Smooth muscle cell (in vitro differentiated cells): ENCODE results near the gene ADAMTSL5. TPM values are rescaled to one million over a fixed set of nuclear protein-coding genes. Genes with fewer than 3 reads are reported as not detected.

Experiments
- DNase-seq: peaks from one replicate; lab custom pipeline; 2025; ENCODE audit not compliant: unreplicated experiment; lab: John Stamatoyannopoulos, UW
- H2AFZ ChIP-seq: fragments of 200-600 bp; sonication (generic); 2 replicates; pipeline ENCODE4 v1.6.0; 2016; ENCODE audit warnings: antibody characterized with exemption, low read depth, mild to moderate bottlenecking
- H3F3A ChIP-seq: fragments of 200-600 bp; sonication (generic); 2 replicates; pipeline ENCODE4 v1.6.0; 2017; ENCODE audit warnings: antibody characterized with exemption, low read depth
- H3K27ac ChIP-seq: fragments of 200-600 bp; sonication (generic); 2 replicates; pipeline ENCODE4 v1.5.1; 2016; ENCODE audit warnings: low read depth, mild to moderate bottlenecking
- H3K27me3 ChIP-seq: fragments of 200-600 bp; sonication (generic); 2 replicates; pipeline ENCODE4 v1.6.1; 2016; ENCODE audit warnings: low read depth, mild to moderate bottlenecking
- H3K36me3 ChIP-seq: fragments of 200-600 bp; sonication (generic); 2 replicates; pipeline ENCODE4 v1.5.1; 2016; ENCODE audit warnings: low read depth
- H3K4me1 ChIP-seq: fragments of 200-600 bp; sonication (generic); 2 replicates; pipeline ENCODE4 v1.5.1; 2016; ENCODE audit warnings: low read depth
- H3K4me2 ChIP-seq: fragments of 200-600 bp; sonication (generic); 2 replicates; pipeline ENCODE4 v1.6.0; 2016; ENCODE audit warnings: mild to moderate bottlenecking
- H3K4me3 ChIP-seq: fragments of 200-600 bp; sonication (generic); 2 replicates; pipeline ENCODE4 v1.5.1; 2016; ENCODE audit warnings: mild to moderate bottlenecking
- H3K79me2 ChIP-seq: fragments of 200-600 bp; sonication (generic); 2 replicates; pipeline ENCODE4 v1.6.0; 2016; ENCODE audit warnings: low read depth, mild to moderate bottlenecking
- H3K9ac ChIP-seq: fragments of 200-600 bp; sonication (generic); 2 replicates; pipeline ENCODE4 v1.6.0; 2016; ENCODE audit warnings: low read depth
- H3K9me3 ChIP-seq: fragments of 200-600 bp; sonication (generic); replicated peaks from 2 replicates; pipeline ENCODE4 v1.5.1; 2016; ENCODE audit warnings: low read depth
- H4K20me1 ChIP-seq: fragments of 200-600 bp; sonication (generic); 2 replicates; pipeline ENCODE4 v1.6.0; 2016; ENCODE audit warnings: low read depth
- CTCF ChIP-seq: fragments of 200-600 bp; sonication (generic); IDR thresholded peaks from 2 replicates; pipeline ENCODE4 v1.5.1; 2017; ENCODE audit warnings: borderline replicate concordance, mild to moderate bottlenecking, antibody characterized with exemption; ENCODE audit not compliant: insufficient read depth, poor library complexity, severe bottlenecking
- WGBS: methylation state at CpG from one replicate; pipeline ENCODE4 v1.1.7; 2016; ENCODE audit warnings: low lambda C conversion rate; 5-methylcytosine and 5-hydroxymethylcytosine counted together
- polyA plus RNA-seq: library from polyadenylated mRNA; unstranded; fragments of >200 nt; fragmentation: Nextera tagmentation; extraction: Ambion mirVana; gene quantifications from 2 replicates; pipeline ENCODE4 v1.2.1, GENCODE V29; 2016
- total RNA-seq: library from RNA; depleted of rRNA; stranded (reverse); fragments of >200 nt; gene quantifications from 2 replicates; pipeline ENCODE4 v1.2.3, GENCODE V29; 2014

The ADAMTSL5 gene
- total and polyA plus RNA-seq, 2 experiments from 2014 or later, result 16.4 to 24.3 TPM

DNA sequence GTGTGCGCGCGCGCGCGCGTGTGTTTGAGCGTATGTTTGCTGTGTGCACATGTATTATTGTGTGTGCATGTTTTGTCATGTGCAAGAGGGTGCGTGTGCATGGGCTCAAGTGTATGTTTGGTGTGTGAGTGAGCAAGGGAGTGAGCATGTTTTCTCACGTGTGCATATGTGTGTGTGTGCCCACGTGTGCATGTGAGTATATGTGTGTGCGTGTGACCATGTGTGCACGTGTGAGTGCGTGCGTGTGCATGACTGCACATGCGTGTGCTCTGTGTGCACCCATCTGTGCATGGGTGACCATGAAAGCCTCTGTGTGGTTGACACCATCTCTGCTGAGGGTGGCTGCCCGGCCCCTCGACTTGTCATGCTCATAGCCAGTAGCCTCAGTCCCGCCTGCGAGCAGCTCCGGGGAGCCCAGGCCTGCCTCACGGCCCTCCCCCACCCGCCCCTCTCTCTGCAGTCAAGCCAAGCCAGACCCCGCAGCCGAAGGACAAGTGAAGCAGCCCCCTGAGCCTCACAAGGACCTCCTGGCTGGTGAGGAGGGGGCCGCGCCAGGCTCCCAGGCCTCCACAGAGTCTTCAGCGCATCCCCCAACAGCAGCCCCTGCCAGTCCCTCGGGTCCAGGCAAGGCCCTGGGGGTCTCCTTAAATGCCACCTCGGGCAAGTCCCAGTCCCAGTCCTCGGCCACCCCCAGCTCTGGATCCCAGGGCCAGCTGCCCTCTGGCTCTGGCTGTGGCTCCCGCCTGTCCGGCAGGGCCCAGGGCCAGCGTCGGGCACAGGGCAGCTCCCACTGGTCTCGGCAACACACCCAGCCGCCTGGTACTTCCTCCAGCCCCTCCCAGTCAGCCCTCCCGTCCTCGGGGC, 15.9 kb downstream of the ADAMTSL5 start:
- Histone ChIP-seq H3K4me1 (no peaks in the 10 kb centered on the region), H3K9ac (no peak overlapping the region), H3K4me3 (no peak overlapping the region), H3K4me2 (no peak overlapping the region), H3K79me2 (no peaks in the 10 kb centered on the region), H3K27ac (no peak overlapping the region), H3K27me3 (no peaks in the 10 kb centered on the region), H3K36me3 (no peaks in the 10 kb centered on the region), H2AFZ (no peak overlapping the region), H3K9me3 (no peaks in the 10 kb centered on the region), H4K20me1 (no peaks in the 10 kb centered on the region), H3F3A (no peaks in the 10 kb centered on the region)
- TF ChIP-seq CTCF, result no peak
- no peak for DNase-seq
- WGBS, result 90% methylated on average over 35 of the region's 39 CpGs

GRCh38 chr19:1495799-1496713, 16.8 kb downstream of the ADAMTSL5 start:
- WGBS, result 86% methylated on average over 32 of the region's 40 CpGs
- Histone ChIP-seq H3K27ac (no peak overlapping the region), H3K9ac (no peak overlapping the region), H3K36me3 (no peaks in the 10 kb centered on the region), H2AFZ (no peak overlapping the region), H4K20me1 (no peaks in the 10 kb centered on the region), H3K79me2 (no peaks in the 10 kb centered on the region), H3K4me1 (peaks cover 5% of the 10 kb centered on the region), H3K27me3 (no peaks in the 10 kb centered on the region), H3K4me2 (no peak overlapping the region), H3K9me3 (no peaks in the 10 kb centered on the region), H3K4me3 (no peak overlapping the region), H3F3A (no peaks in the 10 kb centered on the region)
- TF ChIP-seq CTCF, result no peak
- DNase-seq, result no peak

DNA sequence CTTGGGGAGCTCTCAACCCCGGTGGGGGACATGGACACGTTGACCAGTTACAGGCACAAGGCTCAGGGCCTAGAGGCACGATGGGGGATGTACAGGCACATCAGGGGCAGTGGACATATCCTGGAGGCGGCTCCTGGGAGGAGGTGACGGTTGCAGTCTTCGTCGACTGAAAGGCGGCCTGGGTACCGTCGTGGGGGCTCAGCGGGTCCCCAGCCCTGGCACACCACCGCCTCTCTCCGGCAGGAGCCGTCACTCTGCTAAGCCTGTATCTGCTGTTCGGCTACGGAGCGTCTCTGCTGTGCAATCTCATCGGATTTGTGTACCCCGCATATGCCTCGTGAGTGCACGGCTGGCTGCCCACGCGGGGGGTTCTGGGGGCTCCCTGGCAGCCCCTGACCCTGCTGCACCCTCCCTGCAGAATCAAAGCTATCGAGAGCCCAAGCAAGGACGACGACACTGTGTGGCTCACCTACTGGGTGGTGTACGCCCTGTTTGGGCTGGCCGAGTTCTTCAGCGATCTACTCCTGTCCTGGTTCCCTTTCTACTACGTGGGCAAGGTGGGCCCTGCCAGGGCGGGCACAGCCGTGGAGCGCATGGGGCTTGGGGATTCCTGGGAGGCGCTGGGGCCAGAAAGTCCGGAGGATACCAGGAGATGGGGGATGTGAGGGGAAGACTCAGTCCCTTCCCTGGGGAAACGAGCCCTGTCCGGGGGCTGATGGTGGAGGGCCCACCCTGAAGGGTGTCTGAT, 17.6 kb downstream of the ADAMTSL5 start:
- H3K36me3 ChIP-seq, result no peaks in the 10 kb centered on the region
- TF ChIP-seq CTCF, result no peak
- H3K79me2 ChIP-seq, result no peaks in the 10 kb centered on the region
- no peak overlapping the region for H2AFZ ChIP-seq
- no peak overlapping the region for H3K4me3 ChIP-seq
- WGBS, result 90% methylated on average over 37 of the region's 37 CpGs
- H3K9me3 ChIP-seq, result no peaks in the 10 kb centered on the region
- H3K9ac ChIP-seq, result no peak overlapping the region
- H4K20me1 ChIP-seq, result no peaks in the 10 kb centered on the region
- no peaks in the 10 kb centered on the region for H3K27me3 ChIP-seq
- peaks cover 5% of the 10 kb centered on the region for H3K4me1 ChIP-seq
- H3K27ac ChIP-seq, result no peak overlapping the region
- no peak for DNase-seq
- H3F3A ChIP-seq, result no peaks in the 10 kb centered on the region
- H3K4me2 ChIP-seq, result no peak overlapping the region
